Endodermal cell (in vitro differentiated cells): ENCODE data around the gene IGSF21. TPM values are rescaled to one million over a fixed set of nuclear protein-coding genes. Genes with fewer than 3 reads are reported as not detected.

Experiments
- DNase-seq: peaks from one replicate; pipeline ENCODE4 v3.0.0-alpha.2; 2017
- H3K27ac ChIP-seq: 2 replicates; pipeline ENCODE4 v1.5.1; 2013; ENCODE audit warnings: mild to moderate bottlenecking, low read depth, low read length, moderate library complexity
- H3K27me3 ChIP-seq: 2 replicates; pipeline ENCODE4 v1.6.1; 2013; ENCODE audit warnings: mild to moderate bottlenecking, low read length, moderate library complexity; ENCODE audit not compliant: insufficient read depth, control insufficient read depth, poor library complexity, severe bottlenecking
- H3K36me3 ChIP-seq: 2 replicates; pipeline ENCODE4 v1.7.0; 2013; ENCODE audit warnings: mild to moderate bottlenecking, low read length, moderate library complexity; ENCODE audit not compliant: control insufficient read depth, insufficient read depth
- H3K4me1 ChIP-seq: one replicate; pipeline ENCODE4 v1.7.0; 2013; ENCODE audit warnings: low read length; ENCODE audit not compliant: control insufficient read depth, insufficient read depth
- H3K4me3 ChIP-seq: 2 replicates; pipeline ENCODE4 v1.5.1; 2013; ENCODE audit warnings: mild to moderate bottlenecking, low read length, moderate library complexity
- H3K9ac ChIP-seq: 2 replicates; pipeline ENCODE4 v1.6.1; 2013; ENCODE audit warnings: mild to moderate bottlenecking, low read length, moderate library complexity; ENCODE audit not compliant: poor library complexity, severe bottlenecking; ENCODE audit errors: extremely low read depth
- H3K9me3 ChIP-seq: 2 replicates; pipeline ENCODE4 v1.6.1; 2013; ENCODE audit warnings: mild to moderate bottlenecking, low read length, moderate library complexity; ENCODE audit not compliant: control insufficient read depth
- H3K27ac Mint-ChIP-seq: 2 replicates; pipeline ENCODE4 v1.8.0; 2020; ENCODE audit warnings: mixed read lengths
- H3K27me3 Mint-ChIP-seq: 2 replicates; pipeline ENCODE4 v1.8.0; 2021; ENCODE audit warnings: mild to moderate bottlenecking, mixed read lengths; ENCODE audit not compliant: insufficient read depth
- H3K36me3 Mint-ChIP-seq: 2 replicates; pipeline ENCODE4 v1.8.0; 2020; ENCODE audit warnings: low read depth, mixed read lengths
- H3K4me1 Mint-ChIP-seq: 2 replicates; pipeline ENCODE4 v1.8.0; 2020; ENCODE audit warnings: mixed read lengths
- H3K4me3 Mint-ChIP-seq: 2 replicates; pipeline ENCODE4 v1.8.0; 2020; ENCODE audit warnings: mild to moderate bottlenecking, moderate library complexity, mixed read lengths
- H3K9me3 Mint-ChIP-seq: 2 replicates; pipeline ENCODE4 v1.8.0; 2020; ENCODE audit warnings: mild to moderate bottlenecking, mixed read lengths
- WGBS, 2 experiments: methylation state at CpG; one replicate each; pipeline versions ENCODE4 v1.1.5 to v1.1.7; 2013; ENCODE audit warnings: missing lambda C conversion rate in 2 of 2, mixed read lengths in 1 of 2; ENCODE audit not compliant: insufficient coverage in 1 of 2, insufficient read length in 1 of 2; 5-methylcytosine and 5-hydroxymethylcytosine counted together
- total RNA-seq, 2 donors: library from RNA; stranded (reverse); fragmentation: NEBNext Ultra II Directional in 1 of 2; extraction: Animal tissue kit (Norgen Biotek cat#: 25700) in 1 of 2; gene quantifications; 2 replicates in 1 of 2; 3 replicates in 1 of 2; pipeline ENCODE4 v1.2.1, GENCODE V29; 2021
- TF ChIP-seq, protein P1 (sequence below): fragments of 200-600 bp; sonication (generic); conservative IDR thresholded peaks from 2 replicates; pipeline ENCODE4 v1.5.0; 2021; ENCODE audit warnings: antibody characterized with exemption, mild to moderate bottlenecking

The IGSF21 gene
- total RNA-seq, 2 donors from 2014 or later: 1.3 to 1.7 TPM

DNA sequence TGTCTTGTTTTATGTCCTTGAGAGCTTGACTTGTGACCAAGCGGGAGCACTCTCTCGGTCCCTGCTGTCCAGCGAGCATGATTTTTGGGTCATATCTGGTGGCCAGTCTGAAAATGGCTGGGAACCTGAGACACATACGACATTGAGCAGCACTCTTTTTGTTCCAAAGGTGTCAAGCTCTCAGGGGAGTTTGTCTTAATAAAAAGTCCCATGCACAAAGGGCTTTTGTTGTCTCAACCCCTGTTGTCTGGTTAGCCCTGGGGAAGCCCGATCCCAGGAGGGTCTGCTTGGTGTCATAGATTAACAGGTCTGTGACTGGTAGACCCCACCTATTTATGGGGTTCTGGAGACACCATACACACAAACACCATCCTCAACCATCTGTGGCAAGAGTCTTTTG, 315.4 kb downstream of the IGSF21 start:
- peaks cover 3% of the 10 kb centered on the region for H3K27me3 Mint-ChIP-seq
- H3K27ac Mint-ChIP-seq: no peak overlapping the region
- no peak for DNase-seq
- no peak overlapping the region for H3K9ac ChIP-seq
- WGBS, 2 experiments: 95 to 100% methylated on average over 4 to 5 of the region's 5 CpGs
- H3K36me3 ChIP-seq: no peaks in the 10 kb centered on the region
- H3K27me3 ChIP-seq: no peaks in the 10 kb centered on the region
- H3K27ac ChIP-seq: no peak overlapping the region
- H3K4me3 Mint-ChIP-seq: no peak overlapping the region
- TF ChIP-seq, protein P1, sequence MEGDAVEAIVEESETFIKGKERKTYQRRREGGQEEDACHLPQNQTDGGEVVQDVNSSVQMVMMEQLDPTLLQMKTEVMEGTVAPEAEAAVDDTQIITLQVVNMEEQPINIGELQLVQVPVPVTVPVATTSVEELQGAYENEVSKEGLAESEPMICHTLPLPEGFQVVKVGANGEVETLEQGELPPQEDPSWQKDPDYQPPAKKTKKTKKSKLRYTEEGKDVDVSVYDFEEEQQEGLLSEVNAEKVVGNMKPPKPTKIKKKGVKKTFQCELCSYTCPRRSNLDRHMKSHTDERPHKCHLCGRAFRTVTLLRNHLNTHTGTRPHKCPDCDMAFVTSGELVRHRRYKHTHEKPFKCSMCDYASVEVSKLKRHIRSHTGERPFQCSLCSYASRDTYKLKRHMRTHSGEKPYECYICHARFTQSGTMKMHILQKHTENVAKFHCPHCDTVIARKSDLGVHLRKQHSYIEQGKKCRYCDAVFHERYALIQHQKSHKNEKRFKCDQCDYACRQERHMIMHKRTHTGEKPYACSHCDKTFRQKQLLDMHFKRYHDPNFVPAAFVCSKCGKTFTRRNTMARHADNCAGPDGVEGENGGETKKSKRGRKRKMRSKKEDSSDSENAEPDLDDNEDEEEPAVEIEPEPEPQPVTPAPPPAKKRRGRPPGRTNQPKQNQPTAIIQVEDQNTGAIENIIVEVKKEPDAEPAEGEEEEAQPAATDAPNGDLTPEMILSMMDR: no peak
- no peaks in the 10 kb centered on the region for H3K9me3 ChIP-seq
- peaks cover 3% of the 10 kb centered on the region for H3K9me3 Mint-ChIP-seq
- peaks cover 6% of the 10 kb centered on the region for H3K4me1 ChIP-seq
- no peaks in the 10 kb centered on the region for H3K36me3 Mint-ChIP-seq
- H3K4me3 ChIP-seq: no peak overlapping the region
- H3K4me1 Mint-ChIP-seq: peaks cover 21% of the 10 kb centered on the region

DNA sequence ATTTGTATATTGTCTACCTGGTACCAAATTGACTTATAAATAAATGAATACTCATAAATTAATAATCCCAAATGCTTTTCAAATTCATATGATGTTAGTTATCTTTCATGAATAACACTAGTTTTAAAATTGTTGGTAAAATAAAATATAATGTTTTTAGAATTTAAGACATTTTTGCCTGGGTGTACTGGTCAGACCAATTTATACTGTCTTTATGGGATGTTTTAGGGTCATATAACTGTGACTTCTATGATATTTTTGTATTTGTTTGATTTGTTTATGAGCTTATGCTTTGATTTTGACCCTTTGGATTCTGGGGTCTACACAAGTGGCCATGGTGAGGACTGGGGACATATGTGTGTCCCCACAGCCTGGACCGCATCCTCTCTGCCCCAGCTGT, 319.0 kb downstream of the IGSF21 start:
- H3K27ac Mint-ChIP-seq: no peak overlapping the region
- no peak overlapping the region for H3K4me3 Mint-ChIP-seq
- H3K27me3 ChIP-seq: no peaks in the 10 kb centered on the region
- no peaks in the 10 kb centered on the region for H3K4me1 ChIP-seq
- H3K9ac ChIP-seq: no peak overlapping the region
- peaks cover 3% of the 10 kb centered on the region for H3K27me3 Mint-ChIP-seq
- H3K9me3 Mint-ChIP-seq: peaks cover 3% of the 10 kb centered on the region
- TF ChIP-seq, protein P1: no peak
- H3K27ac ChIP-seq: no peak overlapping the region
- no peaks in the 10 kb centered on the region for H3K36me3 Mint-ChIP-seq
- DNase-seq: peak; percentile 4
- H3K4me1 Mint-ChIP-seq: no peaks in the 10 kb centered on the region
- WGBS, 2 experiments: 100% methylated on average over 1 of the region's 1 CpG
- H3K4me3 ChIP-seq: no peak overlapping the region
- no peaks in the 10 kb centered on the region for H3K9me3 ChIP-seq
- no peaks in the 10 kb centered on the region for H3K36me3 ChIP-seq
